ENCODE data around the gene RGL4.
"Not testable (repeated sequence)": the region's sequence is repeated elsewhere in the genome, so short reads cannot be mapped to it uniquely, and the experiment has no call there.

The RGL4 gene

DNA sequence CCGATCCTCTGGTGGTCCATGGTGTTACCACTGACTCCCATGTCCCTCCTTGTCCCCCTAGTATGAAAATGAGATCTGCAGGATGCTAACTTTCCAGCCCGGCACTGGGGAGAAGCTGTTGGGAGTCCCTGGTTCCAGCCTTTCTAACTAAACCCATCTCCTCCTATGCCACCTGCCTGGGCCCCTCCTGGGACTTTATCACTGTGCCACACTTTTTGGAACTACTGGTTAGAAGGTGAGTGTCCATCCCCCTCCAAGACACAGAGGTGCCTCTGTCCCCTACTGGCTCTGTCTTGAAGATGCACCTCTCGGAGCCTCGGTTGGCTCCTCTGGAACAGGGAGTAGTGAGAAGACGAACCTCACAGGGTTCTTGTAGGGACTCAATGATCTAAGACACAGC is at the start of gene RGL4:
Gene RGL4 (plus strand): TSS at position 301 of the 400 bp plus-strand sequence. CDS start 1,018 bp downstream, outside the sequence.
- Mint-ChIP-seq H3K9me3 (no peaks in the 10 kb centered on the region), H3K4me3 (no peak within 1 kb of the TSS), H3K36me3 (ENCODE audit: low read depth) (peaks cover 28% of the 10 kb centered on the region), H3K27ac (no peak within 1 kb of the TSS), H3K27me3 (ENCODE audit: low read depth, poor library complexity) (no peaks in the 10 kb centered on the region), H3K4me1 (no peaks in the 10 kb centered on the region)
- DNase-seq: no peak
- TF ChIP-seq, protein P1, sequence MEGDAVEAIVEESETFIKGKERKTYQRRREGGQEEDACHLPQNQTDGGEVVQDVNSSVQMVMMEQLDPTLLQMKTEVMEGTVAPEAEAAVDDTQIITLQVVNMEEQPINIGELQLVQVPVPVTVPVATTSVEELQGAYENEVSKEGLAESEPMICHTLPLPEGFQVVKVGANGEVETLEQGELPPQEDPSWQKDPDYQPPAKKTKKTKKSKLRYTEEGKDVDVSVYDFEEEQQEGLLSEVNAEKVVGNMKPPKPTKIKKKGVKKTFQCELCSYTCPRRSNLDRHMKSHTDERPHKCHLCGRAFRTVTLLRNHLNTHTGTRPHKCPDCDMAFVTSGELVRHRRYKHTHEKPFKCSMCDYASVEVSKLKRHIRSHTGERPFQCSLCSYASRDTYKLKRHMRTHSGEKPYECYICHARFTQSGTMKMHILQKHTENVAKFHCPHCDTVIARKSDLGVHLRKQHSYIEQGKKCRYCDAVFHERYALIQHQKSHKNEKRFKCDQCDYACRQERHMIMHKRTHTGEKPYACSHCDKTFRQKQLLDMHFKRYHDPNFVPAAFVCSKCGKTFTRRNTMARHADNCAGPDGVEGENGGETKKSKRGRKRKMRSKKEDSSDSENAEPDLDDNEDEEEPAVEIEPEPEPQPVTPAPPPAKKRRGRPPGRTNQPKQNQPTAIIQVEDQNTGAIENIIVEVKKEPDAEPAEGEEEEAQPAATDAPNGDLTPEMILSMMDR (IDR thresholded peaks at IDR 0.05): no peak

DNA sequence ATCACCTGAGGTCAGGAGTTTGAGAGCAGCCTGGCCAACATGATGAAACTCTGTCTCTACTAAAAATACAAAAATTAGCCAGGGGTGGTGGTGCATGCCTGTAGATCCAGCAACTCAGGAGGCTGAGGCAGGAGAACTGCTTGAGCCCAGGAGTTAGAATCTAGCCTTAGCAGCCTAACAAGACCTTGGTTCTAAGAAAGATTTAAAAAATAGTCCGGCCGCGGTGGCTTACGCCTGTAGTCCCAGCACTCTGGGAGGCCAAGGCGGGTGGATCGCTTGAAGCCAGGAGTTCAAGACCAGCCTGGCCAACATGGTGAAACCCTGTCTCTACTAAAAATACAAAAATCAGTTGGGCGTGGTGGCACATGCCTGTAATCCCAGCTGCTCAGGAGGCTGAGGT is 44.3 kb upstream of the RGL4 start:
- not testable (repeated sequence) for H3K36me3 Mint-ChIP-seq (ENCODE audit: low read depth); DNase-seq; H3K9me3 Mint-ChIP-seq; H3K4me1 Mint-ChIP-seq; H3K4me3 Mint-ChIP-seq; H3K27me3 Mint-ChIP-seq (ENCODE audit: low read depth, poor library complexity); H3K27ac Mint-ChIP-seq

- Mint-ChIP-seq H3K36me3 (ENCODE audit: low read depth) (peaks cover 5% of the 10 kb centered on the region), H3K27me3 (ENCODE audit: low read depth, poor library complexity) (peaks cover 4% of the 10 kb centered on the region), H3K9me3 (no peaks in the 10 kb centered on the region), H3K4me3 (no peak overlapping the region), H3K4me1 (no peaks in the 10 kb centered on the region), H3K27ac (no peak overlapping the region)
- DNase-seq: no peak
- TF ChIP-seq, protein P1 (IDR thresholded peaks at IDR 0.05): no peak
These were observed 41.7 kb upstream of the RGL4 start for GRCh38 chr22:23649071-23649501.

GRCh38 chr22:23651676-23652075 is 39.1 kb upstream of the RGL4 start:
- Mint-ChIP-seq H3K4me1 (peaks cover 4% of the 10 kb centered on the region), H3K9me3 (no peaks in the 10 kb centered on the region), H3K27me3 (ENCODE audit: low read depth, poor library complexity) (peaks cover 4% of the 10 kb centered on the region), H3K27ac (no peak overlapping the region), H3K4me3 (no peak overlapping the region), H3K36me3 (ENCODE audit: low read depth) (peaks cover 5% of the 10 kb centered on the region)
- DNase-seq: no peak
- TF ChIP-seq, protein P1 (IDR thresholded peaks at IDR 0.05): no peak

DNA sequence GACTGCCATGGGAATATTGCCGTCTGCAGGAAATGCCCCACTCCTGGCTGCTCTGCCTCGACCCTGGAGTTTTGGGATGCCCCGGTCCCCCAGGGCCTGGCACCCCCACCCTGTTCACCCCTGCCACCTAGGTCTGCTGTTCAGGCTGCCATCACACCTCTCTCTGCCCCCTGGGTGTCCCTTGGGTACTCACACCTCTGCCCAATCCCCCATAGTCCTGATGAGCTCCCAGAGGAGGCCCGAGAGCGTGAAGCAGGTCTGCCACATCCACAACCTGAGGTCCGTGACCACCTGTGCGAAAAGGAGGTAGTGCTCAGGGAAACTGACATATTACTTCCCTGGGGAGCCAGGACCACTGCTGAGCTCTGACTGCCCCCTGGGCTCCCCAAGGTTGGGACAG is 38.5 kb upstream of the RGL4 start:
- TF ChIP-seq, protein P1 (IDR thresholded peaks at IDR 0.05): no peak
- H3K9me3 Mint-ChIP-seq: no peaks in the 10 kb centered on the region
- no peak overlapping the region for H3K4me3 Mint-ChIP-seq
- peaks cover 8% of the 10 kb centered on the region for H3K36me3 Mint-ChIP-seq (ENCODE audit: low read depth)
- H3K27ac Mint-ChIP-seq: no peak overlapping the region
- H3K27me3 Mint-ChIP-seq (ENCODE audit: low read depth, poor library complexity): peaks cover 4% of the 10 kb centered on the region
- peaks cover 4% of the 10 kb centered on the region for H3K4me1 Mint-ChIP-seq
- no peak for DNase-seq

- no peak overlapping the region for H3K27ac Mint-ChIP-seq
- DNase-seq: no peak
- TF ChIP-seq, protein P1 (IDR thresholded peaks at IDR 0.05): no peak
- no peaks in the 10 kb centered on the region for H3K9me3 Mint-ChIP-seq
- H3K27me3 Mint-ChIP-seq (ENCODE audit: low read depth, poor library complexity): peaks cover 2% of the 10 kb centered on the region
- H3K36me3 Mint-ChIP-seq (ENCODE audit: low read depth): peaks cover 12% of the 10 kb centered on the region
- peaks cover 6% of the 10 kb centered on the region for H3K4me1 Mint-ChIP-seq
- H3K4me3 Mint-ChIP-seq: no peak overlapping the region
These were observed 38.1 kb upstream of the RGL4 start for GRCh38 chr22:23652711-23653110.
